Measurements from ENCODE around the gene TTF2.

The TTF2 gene

DNA sequence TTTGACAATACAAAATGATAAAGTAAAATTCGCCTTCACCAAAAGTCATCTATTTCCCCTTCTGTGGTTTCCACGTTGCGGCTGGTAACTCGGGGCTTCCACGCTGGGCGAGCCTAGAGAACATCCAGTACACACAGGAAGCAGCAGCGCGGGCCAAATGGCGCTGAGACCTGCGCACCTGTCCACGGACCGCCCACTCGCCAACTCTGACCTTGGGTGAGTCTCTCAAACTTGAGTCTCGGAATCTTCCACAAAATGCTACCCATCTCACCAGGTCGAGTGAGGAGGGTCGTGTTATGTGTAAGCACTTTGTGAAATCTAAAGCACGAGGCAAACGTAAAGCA lies 820 bp upstream of the TTF2 start:
- DNase-seq: peak; percentile 68
- Histone ChIP-seq H3K36me3 (peaks cover 15% of the 10 kb centered on the region), H3K27me3 (ENCODE audit: insufficient read depth, low read depth, severe bottlenecking) (no peaks in the 10 kb centered on the region), H3K9me3 (ENCODE audit: severe bottlenecking) (no peaks in the 10 kb centered on the region), H3K4me3 (ENCODE audit: low read depth, low read length) (peak overlapping the region; percentile 97), H3K27ac (peak overlapping the region; percentile 92)
- TF ChIP-seq, protein P1, sequence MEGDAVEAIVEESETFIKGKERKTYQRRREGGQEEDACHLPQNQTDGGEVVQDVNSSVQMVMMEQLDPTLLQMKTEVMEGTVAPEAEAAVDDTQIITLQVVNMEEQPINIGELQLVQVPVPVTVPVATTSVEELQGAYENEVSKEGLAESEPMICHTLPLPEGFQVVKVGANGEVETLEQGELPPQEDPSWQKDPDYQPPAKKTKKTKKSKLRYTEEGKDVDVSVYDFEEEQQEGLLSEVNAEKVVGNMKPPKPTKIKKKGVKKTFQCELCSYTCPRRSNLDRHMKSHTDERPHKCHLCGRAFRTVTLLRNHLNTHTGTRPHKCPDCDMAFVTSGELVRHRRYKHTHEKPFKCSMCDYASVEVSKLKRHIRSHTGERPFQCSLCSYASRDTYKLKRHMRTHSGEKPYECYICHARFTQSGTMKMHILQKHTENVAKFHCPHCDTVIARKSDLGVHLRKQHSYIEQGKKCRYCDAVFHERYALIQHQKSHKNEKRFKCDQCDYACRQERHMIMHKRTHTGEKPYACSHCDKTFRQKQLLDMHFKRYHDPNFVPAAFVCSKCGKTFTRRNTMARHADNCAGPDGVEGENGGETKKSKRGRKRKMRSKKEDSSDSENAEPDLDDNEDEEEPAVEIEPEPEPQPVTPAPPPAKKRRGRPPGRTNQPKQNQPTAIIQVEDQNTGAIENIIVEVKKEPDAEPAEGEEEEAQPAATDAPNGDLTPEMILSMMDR (IDR thresholded peaks at IDR 0.05; ENCODE audit: low read depth, low read length): no peak

DNA sequence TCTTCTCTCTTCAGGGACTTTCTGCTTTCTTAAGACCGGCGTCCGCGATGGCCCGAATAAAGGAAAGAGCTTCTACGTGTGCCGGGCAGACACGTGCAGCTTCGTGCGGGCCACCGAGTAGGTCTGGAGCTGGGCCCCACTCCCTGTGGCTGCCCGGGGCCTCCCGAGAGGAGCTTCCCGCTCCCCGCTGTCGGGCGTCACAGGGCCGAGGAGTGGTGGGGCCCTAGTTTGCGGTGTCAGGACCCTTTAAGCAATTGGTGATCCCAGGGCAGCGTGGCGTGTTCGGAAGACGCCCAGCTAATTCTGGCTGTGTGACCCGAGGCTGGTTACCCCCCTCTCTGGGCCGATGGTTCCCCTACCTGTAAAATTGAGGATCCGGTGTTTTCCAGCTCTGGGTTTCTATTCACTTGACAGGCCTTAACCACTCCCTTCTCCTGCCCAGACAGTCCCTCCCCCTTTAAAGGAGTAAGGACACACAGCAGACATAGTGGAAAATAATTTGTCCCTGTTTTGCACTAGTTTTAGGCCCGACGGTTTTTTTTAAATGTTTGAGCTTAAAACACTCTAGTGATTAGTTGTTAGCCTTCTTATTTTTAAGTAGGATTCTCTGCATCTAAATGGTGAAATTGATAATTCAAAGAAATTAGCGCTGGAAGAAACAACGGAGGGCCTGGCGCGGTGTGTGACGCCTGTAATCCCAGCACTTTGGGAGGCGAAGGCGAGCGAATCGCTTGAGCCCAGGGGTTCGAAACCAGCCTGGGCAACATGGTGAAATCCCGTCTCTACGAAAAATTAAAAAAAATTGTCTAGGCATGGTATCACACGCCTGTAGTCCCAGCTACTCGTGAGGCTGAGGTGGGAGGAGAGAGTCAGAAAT lies 553 bp downstream of the TTF2 start:
- Histone ChIP-seq H3K27ac (peak overlapping the region; percentile 65), H3K36me3 (peaks cover 15% of the 10 kb centered on the region), H3K27me3 (ENCODE audit: insufficient read depth, low read depth, severe bottlenecking) (no peaks in the 10 kb centered on the region), H3K9me3 (ENCODE audit: severe bottlenecking) (no peaks in the 10 kb centered on the region), H3K4me3 (ENCODE audit: low read depth, low read length) (peak overlapping the region; percentile 97)
- DNase-seq: no peak
- TF ChIP-seq, protein P1 (IDR thresholded peaks at IDR 0.05; ENCODE audit: low read depth, low read length): no peak

DNA sequence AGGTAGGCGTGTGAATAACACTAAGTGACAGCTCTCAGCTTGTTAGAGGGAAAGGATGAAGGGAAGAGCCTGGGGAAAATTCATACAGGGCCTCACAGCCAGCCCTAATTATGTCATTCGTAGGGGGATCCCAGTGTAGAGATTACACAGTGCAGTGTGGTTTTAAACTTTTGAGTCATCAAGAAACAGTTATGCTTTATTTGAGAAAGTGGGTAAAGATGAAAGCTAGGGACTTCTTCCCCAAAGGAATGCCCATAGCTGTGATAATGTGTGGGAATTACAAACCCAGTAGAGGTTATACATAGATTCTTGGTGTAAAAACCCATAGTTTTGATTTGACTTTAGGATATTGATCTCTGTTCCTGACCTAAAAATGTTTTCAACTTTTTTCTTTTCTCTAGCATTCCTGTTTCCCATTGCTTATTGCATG lies 1.9 kb downstream of the TTF2 start:
- no peak for DNase-seq
- peaks cover 18% of the 10 kb centered on the region for H3K36me3 ChIP-seq
- H3K4me3 ChIP-seq (ENCODE audit: low read depth, low read length): no peak overlapping the region
- no peaks in the 10 kb centered on the region for H3K27me3 ChIP-seq (ENCODE audit: insufficient read depth, low read depth, severe bottlenecking)
- no peak overlapping the region for H3K27ac ChIP-seq
- H3K9me3 ChIP-seq (ENCODE audit: severe bottlenecking): no peaks in the 10 kb centered on the region
- TF ChIP-seq, protein P1 (IDR thresholded peaks at IDR 0.05; ENCODE audit: low read depth, low read length): no peak

DNA sequence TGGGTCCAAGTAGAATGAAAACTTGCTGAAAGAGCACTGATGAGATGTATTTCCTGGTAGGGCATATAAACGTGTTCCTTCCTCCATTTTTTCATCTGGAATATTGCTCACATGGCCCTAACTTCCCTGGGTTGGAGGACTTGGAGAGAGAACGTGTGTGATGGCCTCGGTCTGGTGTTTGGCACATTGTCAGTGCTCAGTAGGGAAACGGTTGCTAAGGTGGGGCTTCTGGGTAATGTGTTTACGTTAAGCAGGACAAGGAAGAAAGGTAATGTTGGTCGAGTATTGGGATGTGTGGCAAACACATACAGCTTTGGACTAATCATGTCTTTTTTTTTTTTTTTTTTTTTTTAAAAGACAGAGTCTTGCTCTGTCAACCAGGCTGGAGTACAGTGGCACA lies 6.2 kb downstream of the TTF2 start:
- Histone ChIP-seq H3K9me3 (ENCODE audit: severe bottlenecking) (no peaks in the 10 kb centered on the region), H3K27me3 (ENCODE audit: insufficient read depth, low read depth, severe bottlenecking) (no peaks in the 10 kb centered on the region), H3K36me3 (peaks cover 18% of the 10 kb centered on the region), H3K4me3 (ENCODE audit: low read depth, low read length) (no peak overlapping the region), H3K27ac (no peak overlapping the region)
- TF ChIP-seq, protein P1 (IDR thresholded peaks at IDR 0.05; ENCODE audit: low read depth, low read length): no peak
- no peak for DNase-seq

DNA sequence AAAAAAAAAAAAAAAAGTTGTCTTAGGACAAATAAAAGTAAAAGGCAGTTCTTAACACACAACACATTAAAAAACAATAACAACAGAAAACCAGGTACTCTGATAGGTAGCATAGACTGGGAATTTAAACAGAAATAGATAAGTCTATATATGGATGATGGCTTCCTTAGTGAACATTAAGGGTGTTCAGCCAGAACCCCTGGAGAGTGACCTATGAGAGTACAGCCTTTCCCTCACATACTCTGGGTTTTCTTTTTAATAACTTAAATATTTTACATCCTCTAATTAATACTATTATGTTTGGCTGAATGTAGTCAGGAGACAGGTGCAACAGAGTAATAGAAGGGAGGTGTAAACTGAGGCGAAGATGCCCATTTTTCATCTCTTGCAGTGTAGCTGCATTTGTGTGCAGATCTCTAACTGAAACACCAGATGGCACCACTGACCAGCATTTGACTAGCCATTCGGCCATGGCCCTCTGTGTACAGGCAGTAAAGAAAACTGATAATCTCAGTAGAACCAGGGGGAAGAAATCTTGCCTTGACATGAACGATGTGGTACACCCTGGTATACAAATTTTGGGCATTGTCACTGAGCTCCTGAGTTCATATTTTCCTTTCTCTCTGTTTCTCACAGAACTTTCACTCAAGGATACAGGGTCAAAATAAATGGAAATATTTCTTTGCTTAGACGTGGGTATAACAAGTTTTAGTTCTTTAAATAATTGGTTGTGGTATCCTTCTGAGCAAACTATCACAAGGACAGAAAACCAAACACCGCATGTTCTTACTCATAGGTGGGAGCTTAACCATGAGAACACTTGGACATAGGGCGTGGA lies 7.6 kb downstream of the TTF2 start:
- H3K9me3 ChIP-seq (ENCODE audit: severe bottlenecking): no peaks in the 10 kb centered on the region
- DNase-seq: peak; percentile 58

More for the DNA sequence above, 7.6 kb downstream of the TTF2 start:
- Histone ChIP-seq H3K4me3 (ENCODE audit: low read depth, low read length) (no peak overlapping the region), H3K27ac (no peak overlapping the region), H3K36me3 (peaks cover 15% of the 10 kb centered on the region), H3K27me3 (ENCODE audit: insufficient read depth, low read depth, severe bottlenecking) (no peaks in the 10 kb centered on the region)
- TF ChIP-seq, protein P1 (IDR thresholded peaks at IDR 0.05; ENCODE audit: low read depth, low read length): peak; percentile 75
